Thoracic aorta (tissue), 2 donors: ENCODE results near the gene NOTCH1. TPM values are rescaled to one million over a fixed set of nuclear protein-coding genes. Genes with fewer than 3 reads are reported as not detected.

Experiments
- ATAC-seq: fragments of 150-250 bp; one replicate; pipeline ENCODE4 v1.8.0; 2017; ENCODE audit warnings: low read depth; ENCODE audit not compliant: insufficient number of reproducible peaks, low FRiP score
- DNase-seq: peaks from one replicate; pipeline ENCODE4 v3.0.0-alpha.2; 2020; ENCODE audit warnings: low spot score
- H3K27ac ChIP-seq, 2 donors: fragments of 200-600 bp; sonication (generic); 1 replicate in 1 of 2; 2 replicates in 1 of 2; pipeline ENCODE4 v1.5.1; 2016; ENCODE audit warnings: mild to moderate bottlenecking in 2 of 2, moderate library complexity in 2 of 2
- H3K27me3 ChIP-seq: fragments of 200-600 bp; sonication (generic); replicated peaks from 2 replicates; pipeline ENCODE4 v1.6.0; 2016; ENCODE audit warnings: mild to moderate bottlenecking; ENCODE audit not compliant: insufficient read depth
- H3K36me3 ChIP-seq: fragments of 200-600 bp; sonication (generic); one replicate; pipeline ENCODE4 v1.5.1; 2016
- H3K4me1 ChIP-seq, 2 donors: fragments of 200-600 bp; sonication (generic); 1 replicate in 1 of 2; 2 replicates in 1 of 2; pipeline versions ENCODE4 v1.5.1 to v1.6.0; 2016; ENCODE audit warnings: low read depth in 2 of 2, mild to moderate bottlenecking in 1 of 2; ENCODE audit not compliant: control insufficient read depth in 1 of 2
- H3K4me3 ChIP-seq: fragments of 200-600 bp; sonication (generic); 2 replicates; pipeline ENCODE4 v1.5.1; 2016; ENCODE audit warnings: mild to moderate bottlenecking
- H3K9me3 ChIP-seq: fragments of 200-600 bp; sonication (generic); 2 replicates; pipeline ENCODE4 v1.5.1; 2016
- CTCF ChIP-seq: fragments of 200-600 bp; sonication (generic); IDR thresholded peaks from one replicate; pipeline ENCODE4 v1.5.1; 2019; ENCODE audit warnings: antibody characterized with exemption
- total RNA-seq, 2 donors: library from RNA; depleted of rRNA; stranded (reverse); fragments of >200 nt; gene quantifications; one replicate each; pipeline versions ENCODE4 v1.1.0 to v1.2.3, GENCODE V29; 2016

Gene NOTCH1
- total RNA-seq, 2 donors from 2014 or later: 40.9 to 48.1 TPM

GRCh38 chr9:136489731-136490130 is 56.1 kb downstream of the NOTCH1 start:
- no peak overlapping the region for H3K27ac ChIP-seq
- no peak for TF ChIP-seq CTCF
- H3K4me1 ChIP-seq: peaks cover 0 to 11% of the 10 kb centered on the region in 2 donors
- H3K36me3 ChIP-seq: peaks cover 1% of the 10 kb centered on the region
- DNase-seq: no peak
- no peaks in the 10 kb centered on the region for H3K9me3 ChIP-seq
- H3K4me3 ChIP-seq: no peak overlapping the region
- H3K27me3 ChIP-seq: no peaks in the 10 kb centered on the region
- ATAC-seq: no peak

- DNase-seq: no peak
- peak; percentile 99 for TF ChIP-seq CTCF
Observed at GRCh38 chr9:136488247-136489214, 57.3 kb downstream of the NOTCH1 start.

GRCh38 chr9:136487672-136488071 is 58.2 kb downstream of the NOTCH1 start:
- no peaks in the 10 kb centered on the region for H3K9me3 ChIP-seq
- no peak overlapping the region for H3K4me3 ChIP-seq
- no peaks in the 10 kb centered on the region for H3K27me3 ChIP-seq
- H3K27ac ChIP-seq: no peak overlapping the region
- no peaks in the 10 kb centered on the region for H3K36me3 ChIP-seq
- H3K4me1 ChIP-seq: peaks cover 5 to 20% of the 10 kb centered on the region in 2 donors
- ATAC-seq: no peak
- TF ChIP-seq CTCF: no peak
- DNase-seq: no peak

More at GRCh38 chr9:136488247-136489214, 57.3 kb downstream of the NOTCH1 start:
- Histone ChIP-seq H3K36me3 (no peaks in the 10 kb centered on the region), H3K4me3 (no peak overlapping the region), H3K27ac (no peak overlapping the region), H3K4me1 (peaks cover 5 to 20% of the 10 kb centered on the region in 2 donors), H3K9me3 (no peaks in the 10 kb centered on the region), H3K27me3 (no peaks in the 10 kb centered on the region)
- ATAC-seq: peak; percentile 27

GRCh38 chr9:136486823-136487620 is 58.8 kb downstream of the NOTCH1 start:
- no peak overlapping the region for H3K27ac ChIP-seq
- TF ChIP-seq CTCF: no peak

GRCh38 chr9:136486131-136486530 is 59.7 kb downstream of the NOTCH1 start:
- H3K9me3 ChIP-seq: no peaks in the 10 kb centered on the region
- no peaks in the 10 kb centered on the region for H3K27me3 ChIP-seq
- DNase-seq (no peak), ATAC-seq (no peak)
- peaks cover 12 to 31% of the 10 kb centered on the region in 2 donors for H3K4me1 ChIP-seq
- H3K27ac ChIP-seq: no peak overlapping the region
- H3K4me3 ChIP-seq: no peak overlapping the region
- TF ChIP-seq CTCF: no peak
- no peaks in the 10 kb centered on the region for H3K36me3 ChIP-seq

More at GRCh38 chr9:136486823-136487620, 58.8 kb downstream of the NOTCH1 start:
- Histone ChIP-seq H3K4me1 (peaks cover 5 to 22% of the 10 kb centered on the region in 2 donors), H3K36me3 (no peaks in the 10 kb centered on the region), H3K9me3 (no peaks in the 10 kb centered on the region), H3K4me3 (no peak overlapping the region), H3K27me3 (no peaks in the 10 kb centered on the region)
- DNase-seq: no peak
- ATAC-seq: no peak
